ENCODE measurements around the gene NMRK1.

DNA sequence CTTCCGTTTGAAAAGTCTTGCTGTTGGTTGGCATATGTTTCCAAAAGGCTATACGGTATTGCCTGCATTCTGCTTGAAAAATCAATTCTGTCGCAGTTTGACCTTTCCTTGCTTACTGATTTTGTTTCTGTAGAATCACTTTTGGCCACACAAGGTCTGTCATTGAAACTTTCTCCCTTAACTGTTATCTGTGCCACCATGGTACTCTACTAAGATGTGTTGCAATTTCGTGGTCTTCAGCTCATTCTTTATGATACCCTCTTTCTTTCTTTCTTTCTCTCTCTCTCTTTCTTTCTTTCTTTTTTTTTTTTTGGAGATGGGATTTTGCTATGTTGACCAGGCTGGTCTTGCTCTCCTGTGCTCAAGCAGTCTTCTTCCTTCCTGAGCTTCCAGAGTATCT, 4.8 kb upstream of the NMRK1 start:
- TF ChIP-seq, protein P1, sequence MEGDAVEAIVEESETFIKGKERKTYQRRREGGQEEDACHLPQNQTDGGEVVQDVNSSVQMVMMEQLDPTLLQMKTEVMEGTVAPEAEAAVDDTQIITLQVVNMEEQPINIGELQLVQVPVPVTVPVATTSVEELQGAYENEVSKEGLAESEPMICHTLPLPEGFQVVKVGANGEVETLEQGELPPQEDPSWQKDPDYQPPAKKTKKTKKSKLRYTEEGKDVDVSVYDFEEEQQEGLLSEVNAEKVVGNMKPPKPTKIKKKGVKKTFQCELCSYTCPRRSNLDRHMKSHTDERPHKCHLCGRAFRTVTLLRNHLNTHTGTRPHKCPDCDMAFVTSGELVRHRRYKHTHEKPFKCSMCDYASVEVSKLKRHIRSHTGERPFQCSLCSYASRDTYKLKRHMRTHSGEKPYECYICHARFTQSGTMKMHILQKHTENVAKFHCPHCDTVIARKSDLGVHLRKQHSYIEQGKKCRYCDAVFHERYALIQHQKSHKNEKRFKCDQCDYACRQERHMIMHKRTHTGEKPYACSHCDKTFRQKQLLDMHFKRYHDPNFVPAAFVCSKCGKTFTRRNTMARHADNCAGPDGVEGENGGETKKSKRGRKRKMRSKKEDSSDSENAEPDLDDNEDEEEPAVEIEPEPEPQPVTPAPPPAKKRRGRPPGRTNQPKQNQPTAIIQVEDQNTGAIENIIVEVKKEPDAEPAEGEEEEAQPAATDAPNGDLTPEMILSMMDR (conservative IDR thresholded peaks at IDR 0.05; ENCODE audit: low read length) = no peak
- TF ChIP-seq EZH2phosphoT487 (IDR thresholded peaks at IDR 0.05; ENCODE audit: borderline replicate concordance, low read depth, low read length) = no peak
